ENCODE measurements around the gene DRD5. TPM values are rescaled to one million over a fixed set of nuclear protein-coding genes. Genes with fewer than 3 reads are reported as not detected.
"Not testable (repeated sequence)": the region's sequence is repeated elsewhere in the genome, so short reads cannot be mapped to it uniquely, and the experiment has no call there.

Gene DRD5
- total RNA-seq: not detected in 2 replicates

DNA sequence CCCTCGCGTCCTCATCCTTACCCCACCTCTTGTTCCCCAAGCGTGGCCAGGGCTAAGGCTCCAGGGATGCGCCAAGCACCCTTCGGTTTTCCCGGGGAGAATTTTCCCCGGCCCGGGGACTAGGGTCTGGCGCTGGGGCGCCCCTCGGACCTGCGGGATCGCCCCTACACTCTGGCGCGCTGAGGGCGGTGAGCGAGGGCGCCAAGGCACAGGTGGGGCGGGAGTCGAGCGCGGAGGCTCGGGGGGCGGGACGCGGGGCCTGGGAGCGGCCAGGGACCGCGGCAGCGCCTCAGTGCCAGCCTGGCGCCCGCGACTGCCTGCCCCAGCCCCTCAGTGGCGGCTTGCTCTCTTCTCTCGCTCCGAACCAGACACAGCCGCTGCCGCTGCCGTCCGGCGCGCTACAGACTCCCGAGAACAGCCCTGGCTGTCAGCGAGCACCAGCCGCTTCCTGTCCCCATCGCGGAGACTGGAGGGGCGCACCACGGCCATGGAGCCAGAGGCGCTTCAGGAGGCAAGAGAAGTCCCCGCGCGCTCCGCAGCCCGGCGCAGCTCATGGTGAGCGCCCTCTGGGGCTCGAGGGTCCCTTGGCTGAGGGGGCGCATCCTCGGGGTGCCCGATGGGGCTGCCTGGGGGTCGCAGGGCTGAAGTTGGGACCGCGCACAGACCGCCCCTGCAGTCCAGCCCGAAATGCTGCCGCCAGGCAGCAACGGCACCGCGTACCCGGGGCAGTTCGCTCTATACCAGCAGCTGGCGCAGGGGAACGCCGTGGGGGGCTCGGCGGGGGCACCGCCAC, at the start of gene DRD5:
TSS of gene DRD5 (plus strand) at position 292 of the 793 bp plus-strand sequence. CDS start at position 688, 396 bp downstream.
- DNase-seq (ENCODE audit: extremely low read depth, low read depth, low spot score): no peak

DNA sequence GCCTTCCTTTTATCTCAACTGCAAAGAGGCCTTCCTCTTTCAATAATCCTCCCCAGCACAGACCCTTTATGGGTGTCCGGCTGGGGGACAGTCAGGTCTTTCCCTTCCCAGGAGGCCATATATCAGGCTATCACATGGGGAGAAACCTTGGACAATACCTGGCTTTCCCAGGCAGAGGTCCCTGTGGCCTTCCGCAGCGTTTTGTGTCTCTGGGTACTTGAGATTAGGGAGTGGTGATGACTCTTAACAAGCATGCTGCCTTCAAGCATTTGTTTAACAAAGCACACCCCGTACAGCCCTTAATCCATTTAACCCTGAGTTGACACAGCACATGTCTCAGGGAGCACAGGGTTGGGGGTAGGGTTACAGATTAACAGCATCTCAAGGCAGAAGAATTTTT, 49.2 kb upstream of the DRD5 start:
- not testable (repeated sequence) for DNase-seq (ENCODE audit: extremely low read depth, low read depth, low spot score)

DNA sequence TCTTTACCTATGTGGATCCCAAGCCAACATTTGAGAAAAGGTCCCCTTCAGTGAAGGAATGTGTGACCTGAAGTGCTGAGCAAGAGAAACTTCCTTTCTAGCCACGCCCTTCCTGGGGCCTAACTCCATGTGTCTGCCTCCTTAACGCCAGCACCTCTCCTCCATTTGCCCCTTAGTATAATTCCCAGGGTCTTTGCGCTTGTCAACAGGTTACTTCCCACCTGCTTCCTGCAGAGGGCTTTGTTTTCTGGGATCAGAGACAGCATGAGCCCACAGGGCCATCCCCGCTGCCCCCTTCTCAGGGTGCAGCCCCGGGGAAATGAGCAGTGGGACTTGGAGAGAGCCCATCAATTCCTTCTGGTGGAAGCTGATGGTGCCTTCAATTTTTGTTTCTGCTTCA, 45.9 kb upstream of the DRD5 start:
- no peak for DNase-seq (ENCODE audit: extremely low read depth, low read depth, low spot score)

DNA sequence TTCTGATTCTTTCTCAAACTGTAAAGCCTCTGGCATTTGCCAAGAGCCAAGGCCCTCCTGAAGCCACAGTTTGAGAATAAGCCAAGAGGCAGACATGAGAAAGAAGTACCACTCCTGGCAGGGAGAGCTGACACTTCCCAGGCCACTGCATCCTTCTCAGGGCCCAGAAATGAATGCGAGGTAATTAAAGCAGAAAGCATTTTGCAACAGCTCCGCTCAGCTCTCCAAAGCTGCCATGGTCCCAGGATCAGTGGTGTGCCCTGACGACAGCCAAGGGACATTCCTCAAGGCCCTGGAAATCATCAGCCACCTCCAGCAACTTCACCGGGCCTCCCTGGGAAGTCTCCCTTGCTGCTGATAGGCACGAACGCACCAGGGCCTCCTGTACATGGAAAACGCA, 44.2 kb upstream of the DRD5 start:
- not testable (repeated sequence) for DNase-seq (ENCODE audit: extremely low read depth, low read depth, low spot score)

DNA sequence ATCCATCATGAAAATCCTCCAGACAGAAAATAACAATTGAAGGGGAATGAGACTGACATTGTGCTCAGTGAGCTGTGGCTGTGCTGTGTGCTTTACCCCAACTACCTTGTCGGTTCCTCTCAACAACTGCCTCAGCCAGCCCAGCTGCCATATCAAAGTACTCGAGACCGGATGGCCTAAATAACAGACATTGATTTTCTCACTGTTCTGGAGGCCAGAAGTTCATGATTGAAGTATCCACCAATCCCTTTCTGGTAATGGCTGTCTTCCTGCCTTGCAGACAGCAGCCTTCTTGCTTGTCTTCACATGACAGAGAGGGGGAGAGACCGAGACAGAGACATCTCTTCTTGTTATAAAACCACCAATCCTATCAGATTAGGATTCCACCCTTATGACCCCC, 37.6 kb upstream of the DRD5 start:
- not testable (repeated sequence) for DNase-seq (ENCODE audit: extremely low read depth, low read depth, low spot score)

DNA sequence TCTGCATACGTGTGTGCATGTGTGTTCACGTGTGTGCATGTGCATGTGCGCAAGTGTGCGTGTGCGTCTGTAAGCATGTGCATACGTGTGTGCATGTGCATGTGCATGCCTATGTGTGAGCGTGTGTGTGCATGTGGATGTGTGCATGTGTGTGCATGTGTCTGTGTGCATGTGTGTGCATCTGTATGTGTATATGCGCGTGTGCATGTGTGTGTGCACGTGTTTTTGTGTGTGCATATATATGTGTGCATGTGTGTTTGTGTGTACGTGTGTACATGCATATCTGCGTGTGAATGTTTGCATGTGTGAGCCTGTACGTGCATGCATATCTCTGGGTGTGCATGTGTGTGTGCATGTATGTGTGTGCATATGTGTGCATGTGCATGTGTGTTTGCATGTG, 35.7 kb upstream of the DRD5 start:
- DNase-seq (ENCODE audit: extremely low read depth, low read depth, low spot score): no peak

DNA sequence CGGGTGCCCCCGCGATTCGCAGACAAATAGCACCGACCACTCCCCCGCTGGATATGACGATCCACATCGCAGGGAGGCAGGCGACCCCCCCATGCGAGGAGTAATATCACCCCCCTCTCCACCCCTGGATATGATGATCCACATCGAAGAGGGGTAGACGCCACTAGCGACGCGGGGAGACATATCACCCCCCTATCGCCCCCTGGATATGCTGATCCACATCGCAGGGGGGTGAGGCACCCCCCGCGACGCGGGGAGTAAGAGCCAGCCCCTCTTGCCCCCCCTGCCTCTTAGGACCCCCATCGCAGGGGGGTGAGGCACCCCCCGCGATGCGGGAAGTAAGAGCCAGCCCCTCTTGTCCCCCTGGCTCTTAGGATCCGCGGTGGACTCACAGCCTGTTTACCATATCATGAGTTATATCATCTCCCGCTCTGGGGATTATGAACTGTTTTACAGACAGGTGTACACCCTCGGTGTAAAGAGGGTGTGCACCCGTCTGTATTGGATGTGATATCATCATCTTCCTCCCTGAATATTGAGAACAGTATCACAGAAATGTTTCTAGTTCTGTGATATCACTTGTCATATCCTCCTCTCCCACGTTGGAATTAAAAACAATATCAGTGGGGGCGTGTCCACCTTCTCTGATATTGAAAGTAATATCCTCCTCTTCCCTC, 22.7 kb upstream of the DRD5 start:
- no peak for DNase-seq (ENCODE audit: extremely low read depth, low read depth, low spot score)

DNA sequence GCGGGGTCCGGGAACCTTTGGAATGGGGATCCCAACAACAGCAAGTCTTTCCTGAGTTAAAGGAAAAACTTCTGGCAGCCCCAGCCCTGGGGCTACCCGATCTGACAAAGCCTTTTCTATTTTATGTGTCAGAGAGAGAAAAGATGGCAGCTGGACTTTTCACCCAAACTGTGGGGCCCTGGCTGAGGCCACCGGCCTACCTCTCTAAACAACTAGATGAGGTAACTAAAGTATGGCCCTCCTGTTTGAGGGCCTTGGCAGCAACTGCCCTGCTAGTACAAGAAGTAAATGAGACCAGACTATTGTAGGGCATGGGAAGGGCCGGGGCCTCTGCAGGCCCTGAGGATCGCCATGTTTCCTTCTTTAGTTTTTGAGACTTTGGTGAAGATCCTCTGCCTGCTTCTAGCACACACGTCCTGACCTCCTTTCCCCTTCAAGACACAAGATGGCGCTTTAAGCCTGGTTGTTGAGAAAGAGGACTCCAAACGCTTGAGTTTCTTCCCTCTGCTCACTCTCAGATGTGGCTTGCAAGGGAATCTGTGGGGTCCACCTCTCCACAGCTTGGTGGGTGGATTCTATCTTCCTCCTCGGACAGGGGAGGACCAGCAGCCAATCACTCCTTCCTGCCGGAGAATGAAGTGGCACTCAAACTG, 18.5 kb upstream of the DRD5 start:
- peak; percentile 37 for DNase-seq (ENCODE audit: extremely low read depth, low read depth, low spot score)

DNA sequence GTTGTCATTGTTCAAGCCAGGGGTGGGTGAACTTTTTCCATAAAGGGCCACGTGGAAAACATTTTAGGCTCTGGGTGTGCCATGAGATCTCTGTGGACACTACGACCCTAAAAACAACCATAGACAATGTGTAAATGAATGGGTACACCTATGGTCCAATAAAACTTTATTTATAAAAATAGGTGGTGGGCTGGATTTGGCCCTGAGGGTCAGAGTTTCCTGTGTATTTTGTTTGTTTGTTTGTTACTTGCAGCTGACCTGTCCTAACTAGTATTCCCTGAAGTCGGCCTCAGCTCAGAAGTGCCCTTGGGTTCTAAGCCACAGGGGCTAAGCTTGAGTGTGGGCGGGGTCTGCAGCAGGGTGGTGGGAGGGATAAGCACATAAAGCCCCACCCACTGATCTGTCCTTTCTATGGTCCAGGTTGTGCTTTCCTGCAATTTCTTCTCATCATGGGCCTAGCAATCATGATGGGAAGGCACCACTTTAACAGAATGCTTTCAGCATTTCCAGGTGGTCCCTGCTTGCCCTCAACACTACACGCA, 17.2 kb upstream of the DRD5 start:
- DNase-seq (ENCODE audit: extremely low read depth, low read depth, low spot score): no peak

DNA sequence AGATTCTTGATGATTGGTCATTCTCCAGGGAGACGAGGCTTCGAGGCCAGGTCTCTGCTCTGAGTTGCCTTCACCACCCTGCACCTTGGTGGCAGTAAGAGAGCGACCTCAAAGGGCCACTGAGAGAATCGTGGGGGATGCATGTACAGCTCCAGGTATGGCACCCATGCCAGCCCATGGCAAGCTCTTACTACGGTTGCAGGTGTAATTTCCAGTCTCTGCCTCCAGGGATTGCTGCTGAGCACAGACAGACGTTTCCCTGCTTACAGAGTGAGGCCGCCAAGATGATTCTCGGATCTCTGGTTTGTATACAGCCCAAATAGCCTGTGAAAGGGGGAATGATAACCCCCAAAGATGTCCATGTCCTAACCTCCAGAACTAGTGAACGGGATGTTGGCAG, 16.3 kb upstream of the DRD5 start:
- no peak for DNase-seq (ENCODE audit: extremely low read depth, low read depth, low spot score)

DNA sequence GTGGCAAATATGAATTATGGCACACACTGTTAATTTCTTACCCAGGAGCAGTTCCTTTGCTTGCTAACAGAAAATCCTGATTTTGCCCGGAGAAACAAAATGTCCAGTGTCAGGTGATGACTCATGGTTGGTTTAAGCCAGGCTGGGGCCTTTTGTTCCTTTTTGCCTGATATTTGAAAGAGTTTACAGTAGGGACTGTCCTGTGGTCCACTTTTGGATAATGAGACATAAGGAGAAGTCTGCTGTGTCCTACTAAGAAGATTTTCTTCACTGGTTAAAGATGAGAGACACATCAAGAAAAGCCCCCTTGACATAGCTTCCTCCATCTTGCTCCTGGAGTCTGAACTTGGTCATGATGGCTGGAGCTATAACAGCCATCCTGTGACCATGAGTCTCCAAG, 12.1 kb upstream of the DRD5 start:
- DNase-seq (ENCODE audit: extremely low read depth, low read depth, low spot score): no peak

DNA sequence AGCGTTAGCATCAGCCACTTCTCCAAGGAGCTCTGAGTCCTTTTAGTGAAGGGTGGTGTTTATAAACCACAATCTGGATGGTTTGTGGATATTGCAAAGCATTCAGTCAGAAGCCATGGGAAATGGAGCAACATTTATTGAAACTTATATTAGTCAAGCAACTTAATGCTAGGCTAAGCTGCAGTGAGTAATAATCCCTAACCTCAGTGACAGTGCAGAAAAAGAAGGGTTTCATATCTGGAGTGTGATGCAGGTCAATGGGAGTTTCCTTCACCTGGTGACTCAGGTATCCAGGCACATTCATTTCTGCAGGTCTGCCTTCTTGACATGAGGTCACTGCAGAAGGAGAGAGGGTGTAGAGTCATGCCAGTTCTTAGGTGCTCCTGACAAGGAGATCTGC, 10.4 kb upstream of the DRD5 start:
- DNase-seq (ENCODE audit: extremely low read depth, low read depth, low spot score): no peak

DNA sequence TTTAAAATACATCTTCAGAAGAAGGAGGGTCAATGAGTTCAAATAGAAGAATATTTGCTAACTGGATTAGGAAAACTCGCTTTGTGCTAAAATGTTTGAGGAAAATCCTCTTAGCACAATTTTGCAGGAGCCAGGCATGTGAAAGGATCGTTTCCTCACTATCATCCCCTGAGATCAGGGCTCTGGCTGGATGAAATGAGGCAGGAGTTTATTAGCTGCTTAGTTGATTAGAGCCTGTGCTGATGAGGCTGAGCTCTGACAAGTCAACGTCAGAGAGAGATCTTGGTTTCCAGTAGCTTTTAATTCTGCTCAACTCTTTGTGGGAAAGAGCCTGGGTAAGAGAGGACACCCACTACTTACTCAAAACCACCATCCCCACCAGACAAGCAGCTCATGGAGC, 8.0 kb upstream of the DRD5 start:
- no peak for DNase-seq (ENCODE audit: extremely low read depth, low read depth, low spot score)

DNA sequence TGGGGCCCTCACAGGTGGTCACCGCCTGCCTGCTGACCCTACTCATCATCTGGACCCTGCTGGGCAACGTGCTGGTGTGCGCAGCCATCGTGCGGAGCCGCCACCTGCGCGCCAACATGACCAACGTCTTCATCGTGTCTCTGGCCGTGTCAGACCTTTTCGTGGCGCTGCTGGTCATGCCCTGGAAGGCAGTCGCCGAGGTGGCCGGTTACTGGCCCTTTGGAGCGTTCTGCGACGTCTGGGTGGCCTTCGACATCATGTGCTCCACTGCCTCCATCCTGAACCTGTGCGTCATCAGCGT, 652 bp downstream of the DRD5 start:
- no peak for DNase-seq (ENCODE audit: extremely low read depth, low read depth, low spot score)

DNA sequence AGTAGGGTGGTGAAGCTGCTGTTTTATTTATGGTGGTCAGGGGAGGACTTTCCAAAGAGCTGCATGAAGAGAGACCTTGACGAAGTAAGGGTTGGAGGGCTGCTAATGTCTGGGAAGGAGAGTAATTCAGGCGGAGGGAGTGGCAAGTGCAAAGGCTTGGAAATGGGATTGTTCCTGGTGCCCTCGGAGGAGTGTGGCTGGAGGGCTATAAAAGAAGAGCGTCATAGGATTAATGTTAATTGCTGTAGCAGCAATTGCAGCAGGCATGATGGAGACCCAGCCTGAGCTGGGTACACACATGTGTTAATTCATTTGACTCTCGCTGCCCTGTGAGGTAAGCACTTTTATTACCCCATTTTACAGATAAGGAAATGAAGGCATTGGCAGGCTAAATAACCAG, 4.5 kb downstream of the DRD5 start:
- not testable (repeated sequence) for DNase-seq (ENCODE audit: extremely low read depth, low read depth, low spot score)

DNA sequence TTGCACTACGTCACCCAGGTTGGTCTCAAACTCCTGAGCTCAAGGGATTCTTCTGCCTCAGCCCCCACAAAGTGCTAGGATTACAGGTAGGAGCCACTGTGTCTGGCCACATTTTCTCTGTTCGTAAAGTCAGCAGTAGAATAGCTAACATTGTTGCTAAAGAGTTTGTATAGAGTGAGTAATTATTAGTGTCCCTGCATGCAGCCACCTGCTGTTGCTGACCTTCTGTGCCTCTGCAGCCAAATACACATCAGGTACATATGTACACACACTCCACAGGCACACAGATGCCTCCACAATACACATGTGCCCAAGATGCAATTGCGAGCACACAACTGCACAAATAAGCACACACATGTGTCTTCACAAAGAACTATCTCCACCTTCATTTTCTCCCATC, 10.9 kb downstream of the DRD5 start:
- no peak for DNase-seq (ENCODE audit: extremely low read depth, low read depth, low spot score)

DNA sequence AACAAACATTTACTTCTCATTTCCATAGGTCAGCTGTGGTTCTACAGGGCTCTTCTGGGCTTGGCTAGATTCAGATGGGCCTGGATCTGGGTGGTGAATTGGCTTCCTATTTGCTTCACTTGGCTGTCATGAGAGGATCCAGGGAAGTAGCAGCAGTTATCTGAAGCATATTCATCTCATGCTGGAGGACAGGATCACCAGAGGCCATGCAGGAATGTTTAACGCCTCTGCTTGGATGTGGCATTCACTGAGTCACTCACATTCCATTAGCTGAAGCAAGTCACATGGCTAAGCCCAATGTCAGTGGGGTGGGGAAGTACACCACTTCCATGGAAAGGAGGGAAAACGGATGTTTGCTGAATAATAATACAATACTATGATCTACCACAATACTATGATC, 15.2 kb downstream of the DRD5 start:
- DNase-seq (ENCODE audit: extremely low read depth, low read depth, low spot score): not testable (repeated sequence)

DNA sequence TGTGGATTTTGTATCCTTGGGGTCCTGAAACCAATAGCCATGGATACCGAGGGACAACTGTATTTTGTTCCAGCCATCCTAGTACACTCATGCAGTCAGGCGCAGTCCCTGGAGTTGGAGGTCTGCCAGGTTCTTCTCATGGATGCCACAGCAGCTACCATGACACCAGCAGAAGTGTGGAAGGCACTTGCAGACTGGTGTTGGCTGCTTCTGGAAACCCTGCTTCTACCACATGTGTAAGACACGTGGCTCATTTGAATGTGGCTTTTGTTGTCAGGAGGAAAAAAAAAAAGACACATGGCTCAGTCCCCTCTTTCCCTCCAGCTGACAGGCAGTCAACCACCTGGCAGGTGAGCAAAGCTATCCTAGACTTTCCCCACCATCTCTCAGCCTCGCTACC, 19.4 kb downstream of the DRD5 start:
- no peak for DNase-seq (ENCODE audit: extremely low read depth, low read depth, low spot score)

DNA sequence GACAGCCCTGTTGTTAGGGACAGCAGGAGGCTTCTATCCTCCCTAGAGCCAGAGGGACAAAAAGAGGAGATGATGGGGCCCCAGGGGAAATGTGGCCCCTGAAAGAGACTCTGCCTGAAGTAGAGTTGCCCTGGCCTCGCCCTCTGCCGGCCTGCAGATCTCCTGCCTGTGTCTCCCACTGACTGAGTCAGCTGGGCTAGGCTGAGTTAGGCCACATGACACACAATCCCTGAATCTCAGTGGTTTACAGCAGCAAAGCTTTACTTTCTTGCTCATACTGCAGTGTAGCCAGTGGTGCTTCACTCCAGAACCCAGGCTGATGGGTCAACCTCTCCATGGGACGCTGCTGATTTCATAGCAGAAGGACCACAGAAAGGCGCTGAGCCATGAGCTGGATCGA, 23.5 kb downstream of the DRD5 start:
- no peak for DNase-seq (ENCODE audit: extremely low read depth, low read depth, low spot score)

DNA sequence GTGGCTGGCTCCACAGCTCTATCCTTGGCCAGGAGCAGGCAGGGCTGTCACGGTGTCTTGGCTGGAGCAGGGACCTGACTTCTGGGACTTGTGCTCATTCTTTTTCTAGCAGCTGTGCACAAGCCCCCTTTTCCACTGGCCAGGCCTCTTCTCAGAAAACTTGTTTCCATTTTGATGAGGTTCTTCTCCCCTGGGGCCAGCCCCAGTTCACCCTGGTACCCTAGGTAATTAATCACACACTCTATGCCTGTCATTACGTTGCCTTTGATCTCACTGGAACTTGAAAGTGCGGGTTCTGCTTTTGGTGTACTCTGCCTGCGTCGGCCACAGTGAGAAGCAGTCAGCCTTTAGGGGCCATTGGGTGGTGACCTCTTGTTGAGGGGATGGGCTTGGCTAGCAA, 26.6 kb downstream of the DRD5 start:
- no peak for DNase-seq (ENCODE audit: extremely low read depth, low read depth, low spot score)

DNA sequence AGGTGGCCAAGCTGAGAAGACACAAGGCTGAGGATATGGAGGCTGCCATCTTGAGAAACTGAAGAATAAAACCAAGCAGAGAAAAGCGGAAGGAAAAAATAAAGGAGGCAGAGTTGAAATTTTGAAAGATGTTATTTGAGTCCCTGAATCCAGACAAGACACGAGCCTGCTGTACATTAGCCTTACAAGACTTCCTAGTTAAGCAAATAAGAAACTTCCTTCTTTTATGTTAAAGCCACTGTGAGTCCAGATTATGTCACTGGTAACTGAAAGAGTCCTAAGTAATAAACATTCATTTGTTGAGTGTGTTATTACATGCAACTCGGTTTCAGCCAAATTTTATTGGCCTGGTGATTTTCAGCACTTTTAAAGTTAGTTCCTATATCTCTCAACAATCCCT, 30.4 kb downstream of the DRD5 start:
- DNase-seq (ENCODE audit: extremely low read depth, low read depth, low spot score): no peak

Data from glomerular endothelial cell (primary cell).